Bone marrow (tissue), 2 donors: ENCODE data around the gene FEZF1.
"Not testable (repeated sequence)": the region's sequence is repeated elsewhere in the genome, so short reads cannot be mapped to it uniquely, and the experiment has no call there.

Experiments
- DNase-seq, 2 donors: peaks; one replicate each; lab custom pipeline; 2025; lab: John Stamatoyannopoulos, UW

Gene FEZF1

GRCh38 chr7:122307228-122307621 is 2.7 kb upstream of the FEZF1 start:
- no peak for DNase-seq

GRCh38 chr7:122306320-122307227 is 2.0 kb upstream of the FEZF1 start:
- DNase-seq = no peak

GRCh38 chr7:122305475-122306319 is 1.1 kb upstream of the FEZF1 start:
- no peak for DNase-seq

- DNase-seq = no peak
These were observed 459 bp upstream of the FEZF1 start for GRCh38 chr7:122304996-122305421.

GRCh38 chr7:122303531-122304318 is 825 bp downstream of the FEZF1 start:
- no peak for DNase-seq

- DNase-seq = no peak
These were observed 1.6 kb downstream of the FEZF1 start for GRCh38 chr7:122302761-122303530.

GRCh38 chr7:122301858-122302760 is 2.4 kb downstream of the FEZF1 start:
- no peak for DNase-seq

GRCh38 chr7:122300956-122301833 is 3.4 kb downstream of the FEZF1 start:
- DNase-seq = no peak

GRCh38 chr7:122300211-122300932 is 4.2 kb downstream of the FEZF1 start:
- DNase-seq = no peak

- DNase-seq = no peak
These were observed 4.8 kb downstream of the FEZF1 start for GRCh38 chr7:122299624-122300210.

- no peak for DNase-seq
These were observed 5.9 kb downstream of the FEZF1 start for GRCh38 chr7:122298618-122299017.

- no peak for DNase-seq
These were observed 6.4 kb downstream of the FEZF1 start for GRCh38 chr7:122298131-122298530.

GRCh38 chr7:122291189-122291588 is 13.4 kb downstream of the FEZF1 start:
- DNase-seq = no peak

GRCh38 chr7:122290476-122290875 is 14.1 kb downstream of the FEZF1 start:
- DNase-seq = no peak

- no peak for DNase-seq
These were observed 15.1 kb downstream of the FEZF1 start for GRCh38 chr7:122289426-122289825.

GRCh38 chr7:122284608-122285007 is 19.9 kb downstream of the FEZF1 start:
- not testable (repeated sequence) for DNase-seq

GRCh38 chr7:122273117-122273516 is 31.4 kb downstream of the FEZF1 start:
- DNase-seq = no peak

GRCh38 chr7:122269241-122269640 is 35.3 kb downstream of the FEZF1 start:
- DNase-seq = no peak
